Right cardiac atrium (tissue), 5 donors: ENCODE measurements around the gene RNF148. TPM values are rescaled to one million over a fixed set of nuclear protein-coding genes. Genes with fewer than 3 reads are reported as not detected.
"Not testable (repeated sequence)": the region's sequence is repeated elsewhere in the genome, so short reads cannot be mapped to it uniquely, and the experiment has no call there.

ENCODE experiments used
- ATAC-seq, 2 donors: fragments of 200-7000 bp; cut with Tn5 transposase; one replicate each; pipeline versions ENCODE4 v1.8.0 to v1.9.1; 2020; ENCODE audit warnings: moderate library complexity in 2 of 2, mild to moderate bottlenecking in 1 of 2
- DNase-seq, 3 donors: peaks; one replicate each; pipeline ENCODE4 v3.0.0-alpha.2; 2020
- H3K27ac ChIP-seq: one replicate; pipeline ENCODE4 v1.5.1; 2013; ENCODE audit warnings: mild to moderate bottlenecking, low read length, control low read depth, moderate library complexity
- H3K27me3 ChIP-seq: one replicate; pipeline ENCODE4 v1.6.1; 2013; ENCODE audit not compliant: control insufficient read depth, insufficient read depth
- H3K4me1 ChIP-seq: one replicate; pipeline ENCODE4 v1.6.1; 2013; ENCODE audit warnings: low read length; ENCODE audit not compliant: control insufficient read depth, insufficient read depth
- H3K4me3 ChIP-seq: one replicate; pipeline ENCODE4 v1.5.1; 2013; ENCODE audit warnings: low read length, control low read depth
- H3K9me3 ChIP-seq: one replicate; pipeline ENCODE4 v1.6.1; 2013; ENCODE audit warnings: low read length; ENCODE audit not compliant: control insufficient read depth
- WGBS: extraction: QIAGEN DNeasy Blood & Tissue Kit; methylation state at CpG from one replicate; pipeline ENCODE4 v1.1.7; 2013; 5-methylcytosine and 5-hydroxymethylcytosine counted together
- intact Hi-C, 4 donors: fragments of 100-400 bp; cut with DNase I; formaldehyde crosslinking; loops; one replicate each; pipeline versions ENCODE4 v1.11.0 to v1.14.0; 2022 to 2023
- polyA plus RNA-seq: library from polyadenylated mRNA; stranded (reverse); fragments of 200-250 nt; gene quantifications from one replicate; pipeline ENCODE4 v1.2.3, GENCODE V29; 2013
- total RNA-seq, 4 donors: library from RNA; stranded (reverse); fragmentation: NEBNext Ultra II Directional; extraction: Animal tissue kit (Norgen Biotek cat#: 25700); gene quantifications; one replicate each; pipeline ENCODE4 v1.2.1, GENCODE V29; 2021
- donor health status: healthy with polysubstance abuse.
- donor health status: DM: no; HTN: yes; CAD: no.
- donor health status: DM: no; HTN: no; CAD: no.
- donor health status: DM: no; HTN: yes; CAD: no; lungs with severe emphysema.
- donor health status: DM: yes; HTN: yes; CAD: no.

The RNF148 gene
- total and polyA plus RNA-seq, 5 donors, result 0.09 to 0.61 (median 0.29) TPM

GRCh38 chr7:122691569-122692235 is 11.0 kb downstream of the RNF148 start:
- no peak for DNase-seq
- no peak for ATAC-seq
- no peak overlapping the region for H3K4me3 ChIP-seq
- H3K27ac ChIP-seq, result no peak overlapping the region
- WGBS, result 92% methylated on average over 14 of the region's 14 CpGs
- no peaks in the 10 kb centered on the region for H3K27me3 ChIP-seq
- intact Hi-C loops, result no loop called here
- H3K4me1 ChIP-seq, result peaks cover 5% of the 10 kb centered on the region
- no peaks in the 10 kb centered on the region for H3K9me3 ChIP-seq

GRCh38 chr7:122689346-122690109 is 13.2 kb downstream of the RNF148 start:
- H3K4me3 ChIP-seq, result no peak overlapping the region
- no peaks in the 10 kb centered on the region for H3K27me3 ChIP-seq
- H3K27ac ChIP-seq, result no peak overlapping the region
- ATAC-seq (no peak), DNase-seq (no peak)
- 93% methylated on average over 13 of the region's 13 CpGs for WGBS
- intact Hi-C loops, result no loop called here
- H3K9me3 ChIP-seq, result no peaks in the 10 kb centered on the region
- peaks cover 2% of the 10 kb centered on the region for H3K4me1 ChIP-seq

GRCh38 chr7:122688400-122688998 is 14.2 kb downstream of the RNF148 start:
- intact Hi-C loops, result no loop called here
- Histone ChIP-seq H3K9me3 (no peaks in the 10 kb centered on the region), H3K27ac (no peak overlapping the region), H3K27me3 (no peaks in the 10 kb centered on the region), H3K4me3 (no peak overlapping the region), H3K4me1 (no peaks in the 10 kb centered on the region)
- no peak for DNase-seq
- 63% methylated on average over 6 of the region's 6 CpGs for WGBS
- no peak for ATAC-seq

- WGBS, result 56% methylated on average over 10 of the region's 10 CpGs
- ATAC-seq (no peak), DNase-seq (no peak)
- Histone ChIP-seq H3K4me1 (no peaks in the 10 kb centered on the region), H3K9me3 (no peaks in the 10 kb centered on the region), H3K27me3 (no peaks in the 10 kb centered on the region), H3K27ac (no peak overlapping the region), H3K4me3 (no peak overlapping the region)
- intact Hi-C loops, result no loop called here
Measured at GRCh38 chr7:122686360-122686878, 16.3 kb downstream of the RNF148 start.

GRCh38 chr7:122684504-122684903 is 18.2 kb downstream of the RNF148 start:
- ATAC-seq (no peak), DNase-seq (no peak)
- H3K4me3 ChIP-seq, result no peak overlapping the region
- no peaks in the 10 kb centered on the region for H3K4me1 ChIP-seq
- no peaks in the 10 kb centered on the region for H3K27me3 ChIP-seq
- WGBS, result 81% methylated on average over 2 of the region's 2 CpGs
- no peak overlapping the region for H3K27ac ChIP-seq
- no peaks in the 10 kb centered on the region for H3K9me3 ChIP-seq
- intact Hi-C loops, result no loop called here

- H3K27me3 ChIP-seq, result no peaks in the 10 kb centered on the region
- ATAC-seq (peak in 1 of 2 donors; percentile 71), DNase-seq (peak in 2 of 3 donors; percentile 59 to 61)
- no peaks in the 10 kb centered on the region for H3K4me1 ChIP-seq
- no peaks in the 10 kb centered on the region for H3K9me3 ChIP-seq
- intact Hi-C loops, result no loop called here
- no peak overlapping the region for H3K27ac ChIP-seq
- no peak overlapping the region for H3K4me3 ChIP-seq
- 67% methylated on average over 8 of the region's 8 CpGs for WGBS
Measured at GRCh38 chr7:122682815-122683550, 19.7 kb downstream of the RNF148 start.

GRCh38 chr7:122681186-122681585 is 21.5 kb downstream of the RNF148 start:
- H3K27me3 ChIP-seq, H3K4me1 ChIP-seq, H3K4me3 ChIP-seq, intact Hi-C loops, DNase-seq, H3K9me3 ChIP-seq, ATAC-seq, H3K27ac ChIP-seq: not testable (repeated sequence)
- WGBS, result 98% methylated on average over 16 of the region's 16 CpGs

GRCh38 chr7:122679813-122680212 is 22.9 kb downstream of the RNF148 start:
- Histone ChIP-seq H3K4me3 (no peak overlapping the region), H3K27ac (no peak overlapping the region), H3K4me1 (no peaks in the 10 kb centered on the region), H3K27me3 (no peaks in the 10 kb centered on the region), H3K9me3 (no peaks in the 10 kb centered on the region)
- no peak for DNase-seq
- 86% methylated on average over 1 of the region's 1 CpG for WGBS
- ATAC-seq, result no peak
- intact Hi-C loops, result no loop called here

GRCh38 chr7:122679269-122679709 is 23.4 kb downstream of the RNF148 start:
- H3K27ac ChIP-seq, DNase-seq, ATAC-seq, H3K27me3 ChIP-seq, H3K4me1 ChIP-seq, intact Hi-C loops, H3K4me3 ChIP-seq, H3K9me3 ChIP-seq: not testable (repeated sequence)
- WGBS, result 71% methylated on average over 9 of the region's 9 CpGs

GRCh38 chr7:122677149-122677548 is 25.6 kb downstream of the RNF148 start:
- intact Hi-C loops, result no loop called here
- ATAC-seq (no peak), DNase-seq (no peak)
- no peak overlapping the region for H3K4me3 ChIP-seq
- no peaks in the 10 kb centered on the region for H3K9me3 ChIP-seq
- H3K27ac ChIP-seq, result no peak overlapping the region
- no peaks in the 10 kb centered on the region for H3K4me1 ChIP-seq
- no peaks in the 10 kb centered on the region for H3K27me3 ChIP-seq
- 63% methylated on average over 1 of the region's 1 CpG for WGBS
